D721Med (cell line): Measurements from ENCODE around the gene ZNF431.
"Not testable (repeated sequence)": the region's sequence is repeated elsewhere in the genome, so short reads cannot be mapped to it uniquely, and the experiment has no call there.

Experiments used
- DNase-seq: peaks from one replicate; pipeline ENCODE4 v3.0.0; 2011; ENCODE audit warnings: low spot score; ENCODE audit not compliant: insufficient read length
- FAIRE-seq: peaks from 2 replicates; lab custom pipeline; 2011; peaks lifted over from hg19 to GRCh38; lab: Jason Lieb, UNC
- CTCF ChIP-seq: IDR thresholded peaks from 2 replicates; pipeline ENCODE4 v1.5.1; 2012; ENCODE audit warnings: mild to moderate bottlenecking, control low read depth; ENCODE audit not compliant: insufficient read depth; ENCODE audit errors: missing control alignments

Gene ZNF431

GRCh38 chr19:21233691-21234090 lies 91.9 kb downstream of the ZNF431 start:
- FAIRE-seq (no peak), DNase-seq (no peak)
- TF ChIP-seq CTCF = no peak

- not testable (repeated sequence) for FAIRE-seq
These were observed 94.9 kb downstream of the ZNF431 start for GRCh38 chr19:21236751-21237150.

GRCh38 chr19:21238670-21239069 lies 96.8 kb downstream of the ZNF431 start:
- FAIRE-seq = no peak
- TF ChIP-seq CTCF = no peak
- no peak for DNase-seq

More at GRCh38 chr19:21236751-21237150, 94.9 kb downstream of the ZNF431 start:
- not testable (repeated sequence) for DNase-seq
